Measurements from ENCODE around the gene LRRC56. TPM values are rescaled to one million over a fixed set of nuclear protein-coding genes. Genes with fewer than 3 reads are reported as not detected.

The LRRC56 gene
- total RNA-seq, 1 donor from 2014 or later: 0.82 TPM

GRCh38 chr11:553083-553987 is 16.0 kb downstream of the LRRC56 start:
- Histone ChIP-seq H2AFZ (ENCODE audit: low read depth, low read length) (no peak overlapping the region), H3K27ac (ENCODE audit: low read depth, low read length) (no peak overlapping the region), H3K4me3 (ENCODE audit: insufficient read depth, low read depth, low read length) (no peak overlapping the region), H3K4me2 (ENCODE audit: low read length) (no peak overlapping the region), H3K79me2 (ENCODE audit: insufficient read depth, low read length) (no peaks in the 10 kb centered on the region), H4K20me1 (ENCODE audit: insufficient read depth, low read length) (no peaks in the 10 kb centered on the region), H3K4me1 (ENCODE audit: insufficient read depth, low read length) (no peaks in the 10 kb centered on the region), H3K9me3 (ENCODE audit: insufficient read depth, low read depth, low read length) (no peaks in the 10 kb centered on the region), H3K9ac (ENCODE audit: low read length) (no peak overlapping the region), H3K27me3 (ENCODE audit: insufficient read depth, low read length) (peaks cover 18% of the 10 kb centered on the region), H3K36me3 (ENCODE audit: insufficient read depth, low read length) (no peaks in the 10 kb centered on the region)
- Mint-ChIP-seq H3K9me3 (ENCODE audit: unreplicated experiment) (no peaks in the 10 kb centered on the region), H3K4me3 (ENCODE audit: unreplicated experiment) (no peak overlapping the region), H3K36me3 (ENCODE audit: low read depth, unreplicated experiment) (no peaks in the 10 kb centered on the region), H3K4me1 (ENCODE audit: low read depth, unreplicated experiment) (peaks cover 6% of the 10 kb centered on the region), H3K27me3 (ENCODE audit: low read depth, unreplicated experiment) (peaks cover 12% of the 10 kb centered on the region), H3K27ac (ENCODE audit: unreplicated experiment) (no peak overlapping the region)
- TF ChIP-seq, protein P1, sequence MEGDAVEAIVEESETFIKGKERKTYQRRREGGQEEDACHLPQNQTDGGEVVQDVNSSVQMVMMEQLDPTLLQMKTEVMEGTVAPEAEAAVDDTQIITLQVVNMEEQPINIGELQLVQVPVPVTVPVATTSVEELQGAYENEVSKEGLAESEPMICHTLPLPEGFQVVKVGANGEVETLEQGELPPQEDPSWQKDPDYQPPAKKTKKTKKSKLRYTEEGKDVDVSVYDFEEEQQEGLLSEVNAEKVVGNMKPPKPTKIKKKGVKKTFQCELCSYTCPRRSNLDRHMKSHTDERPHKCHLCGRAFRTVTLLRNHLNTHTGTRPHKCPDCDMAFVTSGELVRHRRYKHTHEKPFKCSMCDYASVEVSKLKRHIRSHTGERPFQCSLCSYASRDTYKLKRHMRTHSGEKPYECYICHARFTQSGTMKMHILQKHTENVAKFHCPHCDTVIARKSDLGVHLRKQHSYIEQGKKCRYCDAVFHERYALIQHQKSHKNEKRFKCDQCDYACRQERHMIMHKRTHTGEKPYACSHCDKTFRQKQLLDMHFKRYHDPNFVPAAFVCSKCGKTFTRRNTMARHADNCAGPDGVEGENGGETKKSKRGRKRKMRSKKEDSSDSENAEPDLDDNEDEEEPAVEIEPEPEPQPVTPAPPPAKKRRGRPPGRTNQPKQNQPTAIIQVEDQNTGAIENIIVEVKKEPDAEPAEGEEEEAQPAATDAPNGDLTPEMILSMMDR (IDR thresholded peaks at IDR 0.05; ENCODE audit: insufficient read depth, low read depth, low read length): no peak
- TF ChIP-seq EZH2 (IDR thresholded peaks at IDR 0.05; ENCODE audit: insufficient read depth, low read length): no peak
- DNase-seq (ENCODE audit: low read depth) (no peak), FAIRE-seq (no peak)

- Histone ChIP-seq H3K79me2 (ENCODE audit: insufficient read depth, low read length) (no peaks in the 10 kb centered on the region), H3K27me3 (ENCODE audit: insufficient read depth, low read length) (peaks cover 18% of the 10 kb centered on the region), H3K4me2 (ENCODE audit: low read length) (no peak overlapping the region), H3K9me3 (ENCODE audit: insufficient read depth, low read depth, low read length) (no peaks in the 10 kb centered on the region), H3K27ac (ENCODE audit: low read depth, low read length) (no peak overlapping the region), H2AFZ (ENCODE audit: low read depth, low read length) (no peak overlapping the region), H3K9ac (ENCODE audit: low read length) (no peak overlapping the region), H3K4me1 (ENCODE audit: insufficient read depth, low read length) (no peaks in the 10 kb centered on the region), H3K36me3 (ENCODE audit: insufficient read depth, low read length) (no peaks in the 10 kb centered on the region), H3K4me3 (ENCODE audit: insufficient read depth, low read depth, low read length) (no peak overlapping the region), H4K20me1 (ENCODE audit: insufficient read depth, low read length) (no peaks in the 10 kb centered on the region)
- Mint-ChIP-seq H3K4me1 (ENCODE audit: low read depth, unreplicated experiment) (peaks cover 1% of the 10 kb centered on the region), H3K27ac (ENCODE audit: unreplicated experiment) (no peak overlapping the region), H3K36me3 (ENCODE audit: low read depth, unreplicated experiment) (no peaks in the 10 kb centered on the region), H3K27me3 (ENCODE audit: low read depth, unreplicated experiment) (peaks cover 9% of the 10 kb centered on the region), H3K4me3 (ENCODE audit: unreplicated experiment) (no peak overlapping the region), H3K9me3 (ENCODE audit: unreplicated experiment) (no peaks in the 10 kb centered on the region)
- no peak for DNase-seq (ENCODE audit: low read depth)
- TF ChIP-seq, protein P1 (IDR thresholded peaks at IDR 0.05; ENCODE audit: insufficient read depth, low read depth, low read length): no peak
- TF ChIP-seq EZH2 (IDR thresholded peaks at IDR 0.05; ENCODE audit: insufficient read depth, low read length): no peak
- FAIRE-seq: no peak
Measured at GRCh38 chr11:553988-554340, 16.6 kb downstream of the LRRC56 start.

Measured in astrocyte (in vitro differentiated cells and primary cell).